Right atrium auricular region (tissue), 2 donors: ENCODE measurements around the gene ESRRB. TPM values are rescaled to one million over a fixed set of nuclear protein-coding genes. Genes with fewer than 3 reads are reported as not detected.

Experiments
- DNase-seq: peaks from one replicate; pipeline ENCODE4 v3.0.0-alpha.2; 2019; ENCODE audit warnings: low spot score
- H3K27ac ChIP-seq, 2 donors: fragments of 200-600 bp; sonication (generic); 1 replicate in 1 of 2; 2 replicates in 1 of 2; pipeline ENCODE4 v1.5.1; 2016 to 2019
- H3K27me3 ChIP-seq, 2 donors: fragments of 200-600 bp; sonication (generic); one replicate each; pipeline versions ENCODE4 v1.5.1 to v1.6.0; 2017 to 2019
- H3K36me3 ChIP-seq: fragments of 200-600 bp; sonication (generic); one replicate; pipeline ENCODE4 v1.5.1; 2016
- H3K4me1 ChIP-seq, 2 donors: fragments of 200-600 bp; sonication (generic); one replicate each; pipeline versions ENCODE4 v1.5.1 to v1.6.0; 2017 to 2019
- H3K4me3 ChIP-seq, 2 donors: fragments of 200-600 bp; sonication (generic); 1 replicate in 1 of 2; 2 replicates in 1 of 2; pipeline ENCODE4 v1.5.1; 2017 to 2019; ENCODE audit warnings: mild to moderate bottlenecking in 1 of 2, moderate library complexity in 1 of 2
- H3K9me3 ChIP-seq, 2 donors: fragments of 200-600 bp; sonication (generic); one replicate each; pipeline ENCODE4 v1.5.1; 2019
- total RNA-seq, 2 donors: library from RNA; depleted of rRNA; stranded (reverse); fragments of >200 nt; gene quantifications; one replicate each; pipeline ENCODE4 v1.1.0, GENCODE V29; 2016
- TF ChIP-seq, protein P1 (sequence below), 2 donors: fragments of 200-600 bp; sonication (generic); IDR thresholded peaks; one replicate each; pipeline ENCODE4 v1.5.1; 2019; ENCODE audit warnings: antibody characterized with exemption in 2 of 2

Gene ESRRB
- total RNA-seq, 2 donors from 2014 or later: 10.0 to 14.8 TPM

DNA sequence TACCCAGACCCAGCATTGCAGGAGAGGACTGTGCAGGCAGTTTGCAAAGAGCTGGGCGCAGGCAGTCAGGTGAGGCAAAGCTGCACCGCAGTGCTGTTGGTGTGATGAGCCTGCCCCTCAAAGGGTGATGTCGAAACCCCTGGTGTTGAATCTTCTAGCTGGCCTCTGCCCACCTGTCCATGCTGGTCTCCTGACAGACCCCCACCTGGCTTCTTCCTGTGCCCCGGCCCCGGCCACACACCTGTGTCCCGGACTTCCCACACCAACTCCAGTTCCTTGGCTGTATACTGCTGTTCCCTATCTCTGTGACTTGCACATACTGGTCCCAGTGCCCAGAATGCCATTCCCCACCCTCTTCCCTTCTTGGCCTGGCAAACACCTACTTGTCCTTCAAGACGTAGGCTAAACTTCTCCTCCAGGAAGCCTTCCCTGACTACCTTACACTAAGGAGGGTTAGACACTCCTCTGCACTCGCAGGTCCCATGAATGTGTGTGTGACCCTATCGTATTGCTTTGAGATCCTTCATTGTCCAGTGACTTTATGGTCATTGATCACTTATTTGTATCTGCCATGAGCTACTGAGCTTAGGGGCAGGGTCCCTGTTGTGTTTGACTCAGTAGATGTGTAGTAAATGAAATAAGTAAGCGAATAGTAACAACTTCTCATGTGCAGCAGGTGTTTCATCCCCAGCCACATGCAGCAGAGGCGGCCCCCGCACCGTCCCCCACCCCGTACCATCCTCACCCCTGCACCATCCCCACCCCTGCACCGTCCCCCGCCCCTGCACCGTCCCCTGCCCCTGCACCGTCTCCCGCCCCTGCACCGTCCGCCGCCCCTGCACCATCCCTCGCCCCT lies 37.4 kb downstream of the ESRRB start:
- no peaks in the 10 kb centered on the region for H3K27me3 ChIP-seq
- TF ChIP-seq, protein P1, sequence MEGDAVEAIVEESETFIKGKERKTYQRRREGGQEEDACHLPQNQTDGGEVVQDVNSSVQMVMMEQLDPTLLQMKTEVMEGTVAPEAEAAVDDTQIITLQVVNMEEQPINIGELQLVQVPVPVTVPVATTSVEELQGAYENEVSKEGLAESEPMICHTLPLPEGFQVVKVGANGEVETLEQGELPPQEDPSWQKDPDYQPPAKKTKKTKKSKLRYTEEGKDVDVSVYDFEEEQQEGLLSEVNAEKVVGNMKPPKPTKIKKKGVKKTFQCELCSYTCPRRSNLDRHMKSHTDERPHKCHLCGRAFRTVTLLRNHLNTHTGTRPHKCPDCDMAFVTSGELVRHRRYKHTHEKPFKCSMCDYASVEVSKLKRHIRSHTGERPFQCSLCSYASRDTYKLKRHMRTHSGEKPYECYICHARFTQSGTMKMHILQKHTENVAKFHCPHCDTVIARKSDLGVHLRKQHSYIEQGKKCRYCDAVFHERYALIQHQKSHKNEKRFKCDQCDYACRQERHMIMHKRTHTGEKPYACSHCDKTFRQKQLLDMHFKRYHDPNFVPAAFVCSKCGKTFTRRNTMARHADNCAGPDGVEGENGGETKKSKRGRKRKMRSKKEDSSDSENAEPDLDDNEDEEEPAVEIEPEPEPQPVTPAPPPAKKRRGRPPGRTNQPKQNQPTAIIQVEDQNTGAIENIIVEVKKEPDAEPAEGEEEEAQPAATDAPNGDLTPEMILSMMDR (IDR thresholded peaks at IDR 0.05): no peak

DNA sequence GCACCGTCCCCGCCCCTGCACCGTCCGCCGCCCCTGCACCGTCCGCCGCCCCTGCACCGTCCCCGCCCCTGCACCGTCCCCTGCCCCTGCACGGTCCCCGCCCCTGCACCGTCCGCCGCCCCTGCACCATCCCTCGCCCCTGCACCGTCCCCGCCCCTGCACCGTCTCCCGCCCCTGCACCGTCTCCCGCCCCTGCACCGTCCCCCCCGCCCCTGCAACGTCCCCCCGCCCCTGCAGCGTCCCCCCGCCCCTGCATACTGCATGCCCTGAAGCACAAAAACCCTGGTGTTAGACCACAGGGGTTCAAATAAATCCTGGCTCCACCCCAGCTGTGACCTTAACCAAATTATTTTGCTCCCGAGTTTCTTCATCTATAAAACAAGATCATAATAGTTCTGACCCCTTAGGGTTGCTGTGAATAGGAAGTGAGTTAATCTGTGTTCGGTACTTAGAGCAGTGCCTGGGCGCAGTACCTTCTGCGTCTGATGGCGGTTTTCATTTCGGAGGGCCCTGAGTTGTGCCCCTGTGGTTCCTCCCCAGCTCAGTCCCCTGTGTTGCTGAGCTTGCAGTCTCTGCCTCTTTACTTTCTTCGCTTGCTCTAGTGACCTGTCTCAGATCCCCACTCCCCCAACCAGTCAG lies 38.1 kb downstream of the ESRRB start:
- TF ChIP-seq, protein P1 (IDR thresholded peaks at IDR 0.05): no peak
- no peaks in the 10 kb centered on the region for H3K27me3 ChIP-seq

More for the DNA sequence above, 37.4 kb downstream of the ESRRB start:
- no peaks in the 10 kb centered on the region for H3K4me1 ChIP-seq
- no peak for DNase-seq
- H3K36me3 ChIP-seq: no peaks in the 10 kb centered on the region
- no peak overlapping the region for H3K27ac ChIP-seq
- no peak overlapping the region for H3K4me3 ChIP-seq
- H3K9me3 ChIP-seq: no peaks in the 10 kb centered on the region

GRCh38 chr14:76419399-76419798 lies 43.5 kb downstream of the ESRRB start:
- no peaks in the 10 kb centered on the region for H3K36me3 ChIP-seq
- H3K27me3 ChIP-seq: no peaks in the 10 kb centered on the region
- no peaks in the 10 kb centered on the region for H3K9me3 ChIP-seq
- H3K27ac ChIP-seq: no peak overlapping the region
- TF ChIP-seq, protein P1 (IDR thresholded peaks at IDR 0.05): no peak
- DNase-seq: no peak
- no peaks in the 10 kb centered on the region for H3K4me1 ChIP-seq
- H3K4me3 ChIP-seq: no peak overlapping the region

More for the DNA sequence above, 38.1 kb downstream of the ESRRB start:
- H3K9me3 ChIP-seq: no peaks in the 10 kb centered on the region
- DNase-seq: no peak
- H3K36me3 ChIP-seq: no peaks in the 10 kb centered on the region
- H3K4me1 ChIP-seq: no peaks in the 10 kb centered on the region
- H3K4me3 ChIP-seq: no peak overlapping the region
- H3K27ac ChIP-seq: no peak overlapping the region

GRCh38 chr14:76420827-76421226 lies 44.9 kb downstream of the ESRRB start:
- H3K27me3 ChIP-seq: no peaks in the 10 kb centered on the region
- no peaks in the 10 kb centered on the region for H3K36me3 ChIP-seq
- H3K4me1 ChIP-seq: no peaks in the 10 kb centered on the region
- no peak for DNase-seq
- H3K9me3 ChIP-seq: no peaks in the 10 kb centered on the region
- no peak overlapping the region for H3K27ac ChIP-seq
- TF ChIP-seq, protein P1 (IDR thresholded peaks at IDR 0.05): no peak
- no peak overlapping the region for H3K4me3 ChIP-seq

DNA sequence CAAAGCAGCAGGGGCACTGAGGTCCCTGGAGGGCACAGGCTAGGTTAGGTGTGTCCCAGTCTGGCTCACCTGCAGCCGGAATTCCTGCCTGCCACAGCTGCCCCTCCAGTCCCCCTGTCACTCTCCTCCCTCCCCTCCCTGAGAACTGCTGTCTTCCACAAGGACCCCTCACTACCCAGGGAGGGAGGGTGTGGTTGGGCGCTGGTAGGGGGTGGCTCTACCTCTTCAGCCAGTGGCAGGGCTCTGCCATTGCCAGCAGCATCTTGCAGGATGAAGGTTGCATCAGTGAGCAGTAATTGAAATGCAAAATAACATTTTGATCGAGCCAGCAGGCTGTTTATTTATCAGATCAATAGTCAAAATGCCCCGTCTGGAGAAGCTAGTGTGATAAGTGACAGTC lies 45.7 kb downstream of the ESRRB start:
- H3K27me3 ChIP-seq: no peaks in the 10 kb centered on the region
- DNase-seq: no peak
- H3K27ac ChIP-seq: no peak overlapping the region
- TF ChIP-seq, protein P1 (IDR thresholded peaks at IDR 0.05): no peak
- H3K4me3 ChIP-seq: no peak overlapping the region
- no peaks in the 10 kb centered on the region for H3K36me3 ChIP-seq
- H3K9me3 ChIP-seq: no peaks in the 10 kb centered on the region
- H3K4me1 ChIP-seq: no peaks in the 10 kb centered on the region
